AG08396 (cell line): ENCODE measurements around the gene PGC.

Source experiments
- DNase-seq: peaks from one replicate; pipeline ENCODE4 v3.0.0; 2012; ENCODE audit warnings: low spot score, mixed read lengths

The PGC gene

GRCh38 chr6:41697861-41698781 is 49.1 kb downstream of the PGC start:
- DNase-seq = peak; percentile 62

- DNase-seq = no peak
Observed at GRCh38 chr6:41696788-41697187, 50.4 kb downstream of the PGC start.

- DNase-seq = no peak
Observed at GRCh38 chr6:41695825-41696224, 51.4 kb downstream of the PGC start.

GRCh38 chr6:41694815-41695526 is 52.2 kb downstream of the PGC start:
- no peak for DNase-seq

- DNase-seq = no peak
Observed at GRCh38 chr6:41693281-41694240, 53.6 kb downstream of the PGC start.

GRCh38 chr6:41692730-41693129 is 54.5 kb downstream of the PGC start:
- DNase-seq = no peak

GRCh38 chr6:41692080-41692675 is 55.0 kb downstream of the PGC start:
- DNase-seq = no peak

- no peak for DNase-seq
Observed at GRCh38 chr6:41691426-41692079, 55.6 kb downstream of the PGC start.

- DNase-seq = no peak
Observed at GRCh38 chr6:41690541-41691330, 56.5 kb downstream of the PGC start.

- peak; percentile 59 for DNase-seq
Observed at GRCh38 chr6:41689171-41690008, 57.8 kb downstream of the PGC start.

GRCh38 chr6:41688256-41688965 is 58.8 kb downstream of the PGC start:
- DNase-seq = no peak

- no peak for DNase-seq
Observed at GRCh38 chr6:41687501-41688175, 59.6 kb downstream of the PGC start.
